Duodenal mucosa (tissue), 2 donors: ENCODE data around the gene METAP1.
A peak's percentile ranks its signal among the peaks of the same experiment; 100 is the strongest.

Source experiments
- H3K27ac ChIP-seq: one replicate; pipeline ENCODE4 v1.7.0; 2013; ENCODE audit warnings: low read depth, low read length
- H3K27me3 ChIP-seq, 2 donors: one replicate each; pipeline ENCODE4 v1.7.0; 2013; ENCODE audit warnings: low read length in 2 of 2, control low read depth in 1 of 2; ENCODE audit not compliant: insufficient read depth in 2 of 2, control insufficient read depth in 1 of 2
- H3K36me3 ChIP-seq, 2 donors: one replicate each; pipeline ENCODE4 v1.7.0; 2013; ENCODE audit warnings: low read length in 2 of 2, control low read depth in 1 of 2; ENCODE audit not compliant: insufficient read depth in 2 of 2, control insufficient read depth in 1 of 2
- H3K4me1 ChIP-seq, 2 donors: one replicate each; pipeline ENCODE4 v1.7.0; 2013; ENCODE audit warnings: low read length in 2 of 2, control low read depth in 1 of 2; ENCODE audit not compliant: insufficient read depth in 2 of 2, control insufficient read depth in 1 of 2
- H3K4me3 ChIP-seq, 2 donors: one replicate each; pipeline ENCODE4 v1.7.0; 2013; ENCODE audit warnings: low read length in 2 of 2, low read depth in 1 of 2
- H3K9ac ChIP-seq, 2 donors: one replicate each; pipeline ENCODE4 v1.7.0; 2013; ENCODE audit warnings: low read length in 2 of 2, low read depth in 1 of 2
- H3K9me3 ChIP-seq, 2 donors: one replicate each; pipeline ENCODE4 v1.7.0; 2013; ENCODE audit warnings: low read length in 2 of 2, control low read depth in 1 of 2; ENCODE audit not compliant: control insufficient read depth in 1 of 2

Gene METAP1

DNA sequence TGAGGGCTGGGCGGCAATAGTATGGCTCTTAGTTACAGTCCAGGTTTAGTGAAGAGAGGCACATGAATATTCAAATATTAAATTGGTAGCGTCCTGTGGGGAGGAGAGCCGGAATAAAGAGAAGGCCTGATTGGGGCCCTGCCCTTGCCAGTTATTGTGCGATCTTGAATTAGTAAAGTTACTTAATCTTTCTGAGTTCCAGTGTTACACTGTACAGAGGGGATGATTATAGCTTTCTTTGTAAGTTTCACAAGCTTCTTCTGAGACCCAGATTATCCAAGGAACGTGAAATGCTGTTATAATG is 1.2 kb downstream of the METAP1 start:
- peaks cover 14 to 19% of the 10 kb centered on the region in 2 donors for H3K4me1 ChIP-seq
- peak overlapping the region; percentile 43 to 83 for H3K9ac ChIP-seq

DNA sequence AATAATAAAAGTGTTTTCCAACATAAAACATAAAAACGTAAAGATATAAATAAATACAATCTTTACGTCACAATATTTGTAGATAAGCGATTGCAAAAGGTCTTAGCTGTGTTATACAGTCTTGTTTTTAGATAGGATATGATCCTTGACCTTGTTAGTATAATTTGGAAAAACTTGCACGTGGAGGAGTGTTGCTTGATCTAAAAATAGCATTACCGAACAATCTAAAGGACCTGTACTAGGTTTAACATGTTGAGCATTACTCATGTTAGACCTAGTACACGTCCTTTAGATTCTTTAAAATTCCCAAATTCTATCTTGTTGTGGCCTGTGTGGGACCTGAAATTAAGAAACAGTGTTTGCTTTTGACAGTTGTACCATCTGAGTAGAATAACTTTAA is 1.6 kb downstream of the METAP1 start:
- Histone ChIP-seq H3K4me3 (peak overlapping the region; percentile 88 to 95), H3K9ac (no peak overlapping the region), H3K9me3 (no peaks in the 10 kb centered on the region), H3K27me3 (no peaks in the 10 kb centered on the region), H3K4me1 (peaks cover 14 to 19% of the 10 kb centered on the region in 2 donors), H3K27ac (no peak overlapping the region), H3K36me3 (no peaks in the 10 kb centered on the region)

More for the DNA sequence above, 1.2 kb downstream of the METAP1 start:
- no peaks in the 10 kb centered on the region for H3K36me3 ChIP-seq
- peak overlapping the region; percentile 88 to 95 for H3K4me3 ChIP-seq
- no peaks in the 10 kb centered on the region for H3K27me3 ChIP-seq
- H3K27ac ChIP-seq: no peak overlapping the region
- H3K9me3 ChIP-seq: no peaks in the 10 kb centered on the region

DNA sequence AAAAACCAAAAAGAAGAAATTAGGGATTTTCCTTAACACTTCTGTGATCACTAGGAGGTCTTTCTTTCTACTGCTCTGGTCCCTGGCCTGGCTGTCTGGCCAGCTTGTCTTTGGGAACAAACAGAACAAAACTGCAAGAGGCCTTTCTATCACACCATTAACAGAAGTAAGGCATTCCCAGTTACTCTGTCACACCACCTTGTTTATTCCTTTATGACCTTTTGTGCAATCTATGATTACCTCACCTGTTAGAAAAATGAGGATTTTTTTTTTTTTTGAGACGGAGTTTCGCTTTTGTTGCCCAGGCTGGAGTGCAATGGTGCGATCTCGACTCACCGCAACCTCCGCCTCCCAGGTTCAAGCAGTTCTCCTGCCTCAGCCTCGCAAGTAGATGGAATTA is 3.0 kb downstream of the METAP1 start:
- Histone ChIP-seq H3K27me3 (no peaks in the 10 kb centered on the region), H3K9ac (no peak overlapping the region), H3K36me3 (no peaks in the 10 kb centered on the region), H3K9me3 (no peaks in the 10 kb centered on the region), H3K27ac (no peak overlapping the region), H3K4me1 (peaks cover 14 to 19% of the 10 kb centered on the region in 2 donors), H3K4me3 (no peak overlapping the region)

DNA sequence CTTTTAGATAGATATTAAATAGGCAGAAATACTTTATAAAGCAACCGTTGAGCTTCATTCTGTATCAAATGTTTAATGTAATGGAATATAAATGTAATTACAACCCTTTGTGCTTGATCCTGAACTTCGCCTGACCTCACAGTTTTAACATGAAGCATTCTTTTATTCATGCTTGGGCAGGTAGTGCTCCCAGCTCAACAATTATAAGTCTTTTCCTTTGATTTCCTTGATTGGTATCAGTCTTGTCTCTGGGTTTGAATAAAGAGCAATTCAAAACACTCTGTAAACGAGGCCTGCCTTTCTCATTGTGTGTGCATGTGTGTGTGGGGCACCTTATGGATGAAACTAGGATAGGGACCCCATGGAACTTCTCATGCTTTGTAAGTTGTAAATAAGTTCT is 6.8 kb downstream of the METAP1 start:
- H3K36me3 ChIP-seq: no peaks in the 10 kb centered on the region
- H3K4me1 ChIP-seq: peaks cover 4 to 6% of the 10 kb centered on the region in 2 donors
- no peak overlapping the region for H3K9ac ChIP-seq
- no peak overlapping the region for H3K4me3 ChIP-seq
- no peaks in the 10 kb centered on the region for H3K9me3 ChIP-seq
- no peaks in the 10 kb centered on the region for H3K27me3 ChIP-seq
- no peak overlapping the region for H3K27ac ChIP-seq

DNA sequence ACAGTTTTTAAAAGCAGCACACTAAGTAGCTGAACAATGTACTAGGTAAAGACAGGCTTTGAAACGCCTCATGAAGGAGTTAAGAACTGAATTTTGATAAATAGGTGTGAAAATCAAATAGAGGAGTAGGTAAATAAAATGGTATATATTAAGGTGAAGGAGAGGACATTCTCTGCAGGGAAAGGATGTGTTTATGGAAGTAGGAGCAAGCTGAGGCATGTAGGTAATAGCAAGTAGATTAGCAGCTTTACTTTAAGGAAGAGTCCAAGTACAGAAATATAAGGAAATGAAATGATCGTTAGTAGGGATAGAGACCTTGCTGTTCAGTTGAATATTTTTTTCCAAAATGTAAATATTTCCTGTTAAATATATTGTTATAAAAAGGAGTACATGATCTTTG is 12.5 kb downstream of the METAP1 start:
- Histone ChIP-seq H3K9ac (no peak overlapping the region), H3K4me3 (no peak overlapping the region), H3K27ac (no peak overlapping the region), H3K9me3 (peaks cover 0 to 6% of the 10 kb centered on the region in 2 donors), H3K4me1 (no peaks in the 10 kb centered on the region), H3K36me3 (peaks cover 0 to 2% of the 10 kb centered on the region in 2 donors), H3K27me3 (no peaks in the 10 kb centered on the region)

DNA sequence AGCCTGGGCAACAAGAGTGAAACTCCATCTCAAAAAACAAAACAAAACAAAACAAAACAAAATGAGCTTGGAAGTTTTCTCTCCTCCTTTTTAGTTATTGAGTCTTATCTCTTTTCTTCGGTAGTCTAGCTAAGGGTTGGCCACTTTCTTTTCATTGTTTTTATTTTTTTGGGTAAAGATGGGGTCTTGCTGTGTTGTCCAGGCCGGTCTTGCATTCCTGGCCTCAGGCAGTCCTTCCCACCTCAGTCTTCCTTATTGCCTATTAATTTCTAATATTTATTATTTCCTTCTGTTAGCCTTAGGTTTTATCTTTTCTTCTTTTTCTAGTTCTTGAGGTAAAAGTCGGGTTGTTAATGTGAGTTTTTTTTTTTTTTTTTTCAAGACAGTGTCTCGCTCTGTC is 16.4 kb downstream of the METAP1 start:
- no peaks in the 10 kb centered on the region for H3K27me3 ChIP-seq
- H3K4me1 ChIP-seq: no peaks in the 10 kb centered on the region
- peaks cover 0 to 2% of the 10 kb centered on the region in 2 donors for H3K36me3 ChIP-seq
- no peak overlapping the region for H3K9ac ChIP-seq
- H3K27ac ChIP-seq: no peak overlapping the region
- H3K9me3 ChIP-seq: peaks cover 0 to 6% of the 10 kb centered on the region in 2 donors
- no peak overlapping the region for H3K4me3 ChIP-seq

DNA sequence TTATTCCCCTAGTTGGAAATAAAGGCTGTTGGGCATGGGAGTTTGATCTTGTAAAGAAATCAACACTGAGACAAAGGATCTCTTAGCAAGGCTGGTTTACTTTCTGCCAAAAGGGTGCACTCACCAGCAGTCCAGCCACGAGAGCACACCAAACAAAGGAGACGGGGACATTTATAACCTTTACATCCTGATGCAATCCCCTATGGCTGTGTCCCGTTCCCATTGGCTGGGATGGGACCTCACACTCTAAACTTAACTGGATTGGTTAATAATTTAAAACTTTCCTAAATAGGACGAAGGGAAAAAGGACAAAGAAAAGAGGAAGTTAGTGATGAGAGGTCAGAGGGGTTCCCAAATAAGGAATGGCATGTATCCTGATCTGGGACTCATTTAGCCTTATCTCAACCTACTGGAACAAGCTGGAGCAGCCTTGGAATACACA is 17.9 kb downstream of the METAP1 start:
- no peak overlapping the region for H3K27ac ChIP-seq
- H3K36me3 ChIP-seq: peaks cover 0 to 2% of the 10 kb centered on the region in 2 donors
- no peak overlapping the region for H3K4me3 ChIP-seq
- no peaks in the 10 kb centered on the region for H3K4me1 ChIP-seq
- peaks cover 0 to 6% of the 10 kb centered on the region in 2 donors for H3K9me3 ChIP-seq
- H3K27me3 ChIP-seq: no peaks in the 10 kb centered on the region
- no peak overlapping the region for H3K9ac ChIP-seq

DNA sequence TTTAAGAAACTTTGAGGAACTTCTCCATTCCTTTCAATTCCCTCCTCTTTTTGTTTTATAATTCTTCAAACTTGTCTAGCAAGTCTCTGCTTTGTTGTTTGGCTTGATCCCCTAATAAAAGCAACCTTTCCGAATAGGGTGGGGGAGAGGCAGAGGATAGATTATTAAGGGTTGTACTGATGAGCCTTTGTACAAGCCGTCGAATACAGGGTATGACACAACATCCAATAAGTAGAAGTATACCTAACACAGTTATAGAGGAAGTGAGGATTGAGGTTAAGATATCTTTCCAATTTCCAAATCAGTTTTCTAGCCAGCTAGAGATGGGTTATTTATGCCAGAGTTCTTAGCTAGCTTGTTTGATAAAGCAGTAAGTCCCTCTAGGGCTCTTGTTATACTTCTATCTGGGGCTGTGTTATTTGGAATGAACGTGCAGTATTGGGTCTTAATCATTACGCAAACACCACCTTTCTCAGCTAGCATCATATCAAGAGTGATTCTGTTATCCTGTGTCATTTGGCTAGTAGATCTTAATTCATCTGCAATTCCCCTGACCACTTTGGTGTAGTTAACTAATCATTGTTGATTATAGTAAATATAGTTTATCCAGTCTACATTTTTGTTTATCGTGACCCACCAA is 18.5 kb downstream of the METAP1 start:
- no peak overlapping the region for H3K9ac ChIP-seq
- H3K9me3 ChIP-seq: peaks cover 0 to 6% of the 10 kb centered on the region in 2 donors
- H3K4me1 ChIP-seq: no peaks in the 10 kb centered on the region
- no peak overlapping the region for H3K4me3 ChIP-seq
- no peaks in the 10 kb centered on the region for H3K27me3 ChIP-seq
- peaks cover 0 to 2% of the 10 kb centered on the region in 2 donors for H3K36me3 ChIP-seq
- no peak overlapping the region for H3K27ac ChIP-seq

DNA sequence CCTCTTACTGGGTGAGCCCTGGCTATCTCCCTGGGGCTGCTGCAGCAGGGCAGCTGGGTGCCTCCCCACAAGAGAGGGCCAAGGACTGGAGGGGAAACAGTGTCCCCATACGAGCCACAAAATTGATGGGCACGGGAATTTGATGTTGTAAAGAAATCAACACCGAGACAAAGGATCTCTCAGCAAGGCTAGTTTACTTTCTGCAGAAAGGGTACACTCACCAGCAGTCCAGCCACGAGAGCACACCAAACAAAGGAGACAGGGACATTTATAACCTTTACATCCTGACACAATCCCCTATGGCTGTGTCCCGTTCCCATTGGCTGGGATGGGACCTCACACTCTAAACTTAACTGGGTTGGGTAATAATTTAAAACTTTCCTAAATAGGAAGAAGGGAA is 25.9 kb downstream of the METAP1 start:
- Histone ChIP-seq H3K9ac (no peak overlapping the region), H3K9me3 (peaks cover 6 to 19% of the 10 kb centered on the region in 2 donors), H3K27ac (no peak overlapping the region), H3K4me3 (no peak overlapping the region), H3K27me3 (no peaks in the 10 kb centered on the region), H3K36me3 (peaks cover 0 to 4% of the 10 kb centered on the region in 2 donors), H3K4me1 (peaks cover 14 to 17% of the 10 kb centered on the region in 2 donors)

DNA sequence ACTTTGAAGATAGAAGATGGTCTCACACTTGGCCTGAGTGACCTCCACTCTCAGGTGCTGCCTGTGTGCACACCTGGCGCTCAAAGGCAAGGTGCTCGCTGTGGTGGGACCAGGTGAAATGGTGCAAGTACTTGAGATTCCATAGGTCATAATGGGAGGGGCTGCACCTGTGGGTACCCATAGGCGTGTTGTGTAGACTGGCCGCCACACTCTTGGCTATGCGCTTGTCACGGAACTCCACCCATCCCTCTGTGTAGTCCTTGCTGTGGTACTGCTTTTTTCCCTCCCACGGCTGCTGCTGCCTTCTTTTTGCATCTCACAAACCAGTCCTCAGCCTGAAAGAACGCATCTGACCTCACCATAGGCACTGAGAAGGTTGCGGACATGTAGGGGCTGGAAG is 27.0 kb downstream of the METAP1 start:
- Histone ChIP-seq H3K4me1 (peaks cover 14 to 22% of the 10 kb centered on the region in 2 donors), H3K27me3 (no peaks in the 10 kb centered on the region), H3K4me3 (no peak overlapping the region), H3K9me3 (peaks cover 6 to 19% of the 10 kb centered on the region in 2 donors), H3K27ac (no peak overlapping the region), H3K36me3 (peaks cover 0 to 4% of the 10 kb centered on the region in 2 donors), H3K9ac (no peak overlapping the region)
